ENCODE results near the gene CENPC. TPM values are rescaled to one million over a fixed set of nuclear protein-coding genes. Genes with fewer than 3 reads are reported as not detected.

CENPC gene
- polyA plus RNA-seq, 1 donor (not counting 4 experiments of a cell fraction or from before 2014, with no cell fraction given) = 7.9 TPM

- Histone ChIP-seq H3K4me2 (ENCODE audit: control insufficient read depth, extremely low read depth, insufficient read depth, low read depth, low read length) (no peak overlapping the region), H3K9me1 (ENCODE audit: control insufficient read depth, extremely low read depth, insufficient read depth, low read length) (no peaks in the 10 kb centered on the region), H3K79me2 (ENCODE audit: control insufficient read depth, insufficient read depth, low read length) (no peaks in the 10 kb centered on the region), H2AFZ (ENCODE audit: control insufficient read depth, low read length) (no peak overlapping the region), H3K4me3 (ENCODE audit: control insufficient read depth in 2 of 3, extremely low read depth in 1 of 3, insufficient read depth in 2 of 3, low read depth in 1 of 3, low read length in 3 of 3) (no peak overlapping the region), H3K9ac (ENCODE audit: control insufficient read depth, extremely low read depth, insufficient read depth, low read length) (no peak overlapping the region), H4K20me1 (ENCODE audit: control insufficient read depth, extremely low read depth, insufficient read depth, low read length) (no peaks in the 10 kb centered on the region), H3K36me3 (ENCODE audit: control insufficient read depth in 2 of 2, extremely low read depth in 1 of 2, insufficient read depth in 2 of 2, low read length in 2 of 2) (no peaks in the 10 kb centered on the region), H3K27me3 (ENCODE audit: control insufficient read depth, extremely low read depth, insufficient read depth, low read length) (no peaks in the 10 kb centered on the region), H3K4me1 (ENCODE audit: control insufficient read depth, extremely low read depth, insufficient read depth, low read length) (no peaks in the 10 kb centered on the region), H3K27ac (ENCODE audit: control insufficient read depth, insufficient read depth, low read length) (no peak overlapping the region), H3K9me3 (ENCODE audit: control insufficient read depth, low read depth, low read length) (no peaks in the 10 kb centered on the region)
- dilution Hi-C loops (cut with MboI; ENCODE audit: extremely low pct_ligation_motif_present, low sequenced_read_pairs) = no loop called here
- FAIRE-seq (no peak), DNase-seq (ENCODE audit: low read depth, low spot score) (no peak)
- no peak for TF ChIP-seq EZH2 (IDR thresholded peaks at IDR 0.05; ENCODE audit: low read length)
- TF ChIP-seq, protein P1, sequence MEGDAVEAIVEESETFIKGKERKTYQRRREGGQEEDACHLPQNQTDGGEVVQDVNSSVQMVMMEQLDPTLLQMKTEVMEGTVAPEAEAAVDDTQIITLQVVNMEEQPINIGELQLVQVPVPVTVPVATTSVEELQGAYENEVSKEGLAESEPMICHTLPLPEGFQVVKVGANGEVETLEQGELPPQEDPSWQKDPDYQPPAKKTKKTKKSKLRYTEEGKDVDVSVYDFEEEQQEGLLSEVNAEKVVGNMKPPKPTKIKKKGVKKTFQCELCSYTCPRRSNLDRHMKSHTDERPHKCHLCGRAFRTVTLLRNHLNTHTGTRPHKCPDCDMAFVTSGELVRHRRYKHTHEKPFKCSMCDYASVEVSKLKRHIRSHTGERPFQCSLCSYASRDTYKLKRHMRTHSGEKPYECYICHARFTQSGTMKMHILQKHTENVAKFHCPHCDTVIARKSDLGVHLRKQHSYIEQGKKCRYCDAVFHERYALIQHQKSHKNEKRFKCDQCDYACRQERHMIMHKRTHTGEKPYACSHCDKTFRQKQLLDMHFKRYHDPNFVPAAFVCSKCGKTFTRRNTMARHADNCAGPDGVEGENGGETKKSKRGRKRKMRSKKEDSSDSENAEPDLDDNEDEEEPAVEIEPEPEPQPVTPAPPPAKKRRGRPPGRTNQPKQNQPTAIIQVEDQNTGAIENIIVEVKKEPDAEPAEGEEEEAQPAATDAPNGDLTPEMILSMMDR (optimal IDR thresholded peaks at IDR 0.05 in 1 of 3, IDR thresholded peaks at IDR 0.05 in 1 of 3, conservative IDR thresholded peaks at IDR 0.05 in 1 of 3; ENCODE audit: extremely low read depth in 1 of 3, insufficient read depth in 2 of 3, low read length in 3 of 3) = no peak
These were observed 45.5 kb downstream of the CENPC start for GRCh38 chr4:67499799-67500198.

GRCh38 chr4:67483868-67484602 is 61.3 kb downstream of the CENPC start:
- no peak for FAIRE-seq
- TF ChIP-seq, protein P1 (optimal IDR thresholded peaks at IDR 0.05 in 1 of 3, IDR thresholded peaks at IDR 0.05 in 1 of 3, conservative IDR thresholded peaks at IDR 0.05 in 1 of 3; ENCODE audit: extremely low read depth in 1 of 3, insufficient read depth in 2 of 3, low read length in 3 of 3) = no peak
- TF ChIP-seq EZH2 (IDR thresholded peaks at IDR 0.05; ENCODE audit: low read length) = no peak
- Histone ChIP-seq H3K27ac (ENCODE audit: control insufficient read depth, insufficient read depth, low read length) (no peak overlapping the region), H4K20me1 (ENCODE audit: control insufficient read depth, extremely low read depth, insufficient read depth, low read length) (no peaks in the 10 kb centered on the region), H3K27me3 (ENCODE audit: control insufficient read depth, extremely low read depth, insufficient read depth, low read length) (no peaks in the 10 kb centered on the region), H3K79me2 (ENCODE audit: control insufficient read depth, insufficient read depth, low read length) (no peaks in the 10 kb centered on the region), H3K4me1 (ENCODE audit: control insufficient read depth, extremely low read depth, insufficient read depth, low read length) (no peaks in the 10 kb centered on the region), H3K36me3 (ENCODE audit: control insufficient read depth in 2 of 2, extremely low read depth in 1 of 2, insufficient read depth in 2 of 2, low read length in 2 of 2) (no peaks in the 10 kb centered on the region), H3K9me1 (ENCODE audit: control insufficient read depth, extremely low read depth, insufficient read depth, low read length) (no peaks in the 10 kb centered on the region), H3K9ac (ENCODE audit: control insufficient read depth, extremely low read depth, insufficient read depth, low read length) (no peak overlapping the region), H3K4me3 (ENCODE audit: control insufficient read depth in 2 of 3, extremely low read depth in 1 of 3, insufficient read depth in 2 of 3, low read depth in 1 of 3, low read length in 3 of 3) (no peak overlapping the region), H3K4me2 (ENCODE audit: control insufficient read depth, extremely low read depth, insufficient read depth, low read depth, low read length) (no peak overlapping the region), H2AFZ (ENCODE audit: control insufficient read depth, low read length) (no peak overlapping the region), H3K9me3 (ENCODE audit: control insufficient read depth, low read depth, low read length) (no peaks in the 10 kb centered on the region)
- no peak for DNase-seq (ENCODE audit: low read depth, low spot score)
- dilution Hi-C loops (cut with MboI; ENCODE audit: extremely low pct_ligation_motif_present, low sequenced_read_pairs) = no loop called here
